HEK293T (cell line): ENCODE data around the gene DUSP22.

Experiments used
- ARNT ChIP-seq: fragments of 450-650 bp; IDR thresholded peaks from 2 replicates; pipeline ENCODE4 v1.6.1; 2017; ENCODE audit warnings: mild to moderate bottlenecking
- FOXM1 ChIP-seq: fragments of 450-650 bp; IDR thresholded peaks from 2 replicates; pipeline ENCODE4 v1.6.1; 2017; ENCODE audit warnings: mild to moderate bottlenecking, borderline replicate concordance

DNA sequence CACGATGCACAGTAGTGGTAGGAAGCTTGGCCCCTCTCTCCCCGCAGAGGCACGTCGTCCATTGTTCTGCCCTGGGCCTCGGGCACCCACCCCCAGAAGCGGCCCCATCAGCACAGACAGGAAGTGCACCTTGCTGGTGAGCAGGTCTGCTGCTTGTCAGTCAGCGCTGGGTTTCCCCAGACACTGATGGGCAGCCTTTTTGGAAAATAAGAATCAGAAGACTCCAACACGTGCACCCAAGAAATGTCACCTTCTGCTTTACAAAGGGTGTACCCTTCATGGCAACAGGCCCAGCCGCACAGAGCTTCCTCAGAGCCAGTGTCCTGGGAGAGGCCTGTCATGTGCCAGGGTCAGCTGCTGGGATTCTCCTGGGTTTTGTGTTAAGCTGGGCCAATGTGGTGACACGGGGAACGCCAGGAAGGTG lies 64.6 kb downstream of the DUSP22 start:
- no peak for TF ChIP-seq ARNT
- TF ChIP-seq FOXM1: no peak
